HG03378 (cell line): ENCODE results near the gene ATL1.
A peak's percentile ranks its signal among the peaks of the same experiment; 100 is the strongest.
"Not testable (repeated sequence)": the region's sequence is repeated elsewhere in the genome, so short reads cannot be mapped to it uniquely, and the experiment has no call there.

Experiments
- ATAC-seq: cut with Tn5 transposase; IDR thresholded peaks from one replicate; pipeline ENCODE4 v1.9.1; 2021; ENCODE audit warnings: mild to moderate bottlenecking, moderate library complexity; ENCODE audit not compliant: unreplicated experiment

Gene ATL1

DNA sequence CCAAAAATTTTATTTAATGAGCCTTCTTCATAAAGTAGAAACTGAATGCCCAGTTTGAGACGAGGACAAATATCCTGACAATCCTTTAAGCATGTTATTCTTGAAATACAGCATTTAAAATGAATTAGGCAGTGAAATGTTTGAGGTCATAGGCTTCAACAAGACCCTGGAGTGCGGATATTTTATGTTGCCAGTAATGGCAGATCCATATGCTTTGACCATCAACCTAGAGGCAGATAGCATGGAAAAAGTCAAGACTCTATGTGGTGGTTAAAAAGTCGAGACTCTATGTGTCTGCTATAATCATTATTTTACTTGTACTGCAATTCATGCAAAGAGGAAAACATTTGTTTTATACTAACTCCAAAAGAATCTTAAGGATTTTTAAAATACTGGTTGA, 25.5 kb upstream of the ATL1 start:
- no peak for ATAC-seq

DNA sequence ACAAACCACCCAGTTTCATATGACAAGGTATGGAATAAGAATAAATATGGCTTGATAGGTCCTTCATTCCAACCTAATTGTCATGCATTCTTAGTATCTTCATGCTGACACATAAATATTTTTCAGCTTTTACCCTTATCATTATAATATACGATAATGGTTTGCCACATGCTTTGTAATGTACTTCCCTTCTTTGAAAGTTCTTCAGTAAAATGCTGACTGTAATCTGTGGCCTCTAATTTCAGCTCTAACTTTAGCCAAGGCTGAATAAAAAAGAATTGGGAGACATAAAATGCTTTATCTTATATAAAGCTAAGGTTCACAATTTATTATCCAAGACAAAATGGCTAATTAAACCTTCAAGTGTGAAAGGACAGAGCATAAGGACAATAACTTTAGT, 24.9 kb upstream of the ATL1 start:
- no peak for ATAC-seq

DNA sequence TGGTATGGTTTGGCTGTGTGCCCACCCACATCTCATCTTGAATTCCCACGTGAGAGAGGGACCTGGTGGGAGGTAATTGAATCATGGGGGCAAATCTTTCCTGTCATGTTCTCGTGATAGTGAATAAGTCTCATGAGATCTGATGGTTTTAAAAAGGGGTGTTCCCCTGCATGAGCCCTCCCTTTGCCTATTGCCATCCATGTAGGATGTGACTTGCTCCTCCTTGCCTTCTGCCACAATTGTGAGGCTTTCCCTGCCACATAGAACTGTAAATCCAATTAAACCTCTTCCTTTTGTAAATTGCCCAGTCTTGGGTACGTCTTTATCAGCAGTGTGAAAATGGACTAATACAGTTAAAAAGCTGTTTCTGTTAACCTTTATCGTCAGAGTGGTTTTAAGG, 21.9 kb upstream of the ATL1 start:
- not testable (repeated sequence) for ATAC-seq

DNA sequence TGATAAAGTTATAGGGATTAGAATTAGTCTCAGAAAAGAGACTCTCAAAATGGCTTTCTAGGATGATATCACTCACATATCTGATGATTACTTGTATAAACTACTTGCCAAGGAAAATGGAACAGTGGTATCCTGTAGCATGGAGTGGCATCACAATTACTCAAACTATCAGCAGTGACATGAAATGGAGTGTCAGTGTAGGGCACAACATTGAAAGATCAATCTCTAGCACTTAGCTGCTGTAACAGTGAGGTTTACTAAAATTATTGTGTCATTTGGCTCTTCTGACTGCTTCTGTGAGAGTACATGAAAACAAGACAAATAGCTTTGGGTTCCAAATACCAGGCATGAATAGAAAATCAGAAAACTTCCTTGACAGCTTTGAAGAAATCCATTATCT, 20.9 kb upstream of the ATL1 start:
- ATAC-seq, result no peak

DNA sequence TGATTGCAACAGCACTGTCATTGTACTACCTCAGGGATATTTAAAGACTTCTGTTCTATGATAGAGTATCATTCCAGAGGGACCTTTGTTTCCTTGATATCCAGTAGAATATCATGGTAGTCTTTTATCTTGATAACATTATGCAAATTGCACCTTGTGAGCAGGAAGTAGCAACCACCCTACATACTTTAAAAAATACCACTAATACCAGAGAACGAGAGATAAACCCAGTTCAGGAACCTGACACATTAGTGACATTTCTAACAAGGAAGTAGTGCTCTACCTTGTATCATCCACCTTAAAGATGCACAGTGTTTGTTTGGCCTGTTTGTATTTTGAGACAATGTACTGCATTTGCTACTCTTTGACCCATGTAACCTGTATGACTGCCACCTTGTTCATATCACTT, 18.8 kb upstream of the ATL1 start:
- no peak for ATAC-seq

DNA sequence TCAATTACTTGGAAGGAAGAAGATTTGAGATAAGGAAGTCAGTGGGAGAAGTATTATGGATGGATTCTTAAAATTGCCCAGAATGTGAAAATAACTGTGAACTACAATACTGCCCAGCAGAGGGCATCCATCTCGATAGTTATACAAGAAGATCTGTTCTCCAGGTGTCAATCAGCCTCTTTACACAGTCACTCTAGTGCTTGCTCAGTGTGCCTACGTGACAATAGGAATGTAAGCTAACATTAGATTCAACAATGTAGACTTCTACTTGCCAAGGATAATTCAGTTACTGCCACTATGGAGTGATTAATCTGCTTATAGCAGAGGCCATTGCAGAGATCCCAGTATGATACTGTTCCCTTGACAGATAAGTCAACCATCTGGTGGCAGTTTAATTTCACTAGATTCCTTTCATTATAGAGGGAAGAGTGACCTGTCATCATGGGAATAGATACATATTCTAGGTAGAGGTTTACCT, 17.0 kb upstream of the ATL1 start:
- ATAC-seq, result peak; percentile 79

DNA sequence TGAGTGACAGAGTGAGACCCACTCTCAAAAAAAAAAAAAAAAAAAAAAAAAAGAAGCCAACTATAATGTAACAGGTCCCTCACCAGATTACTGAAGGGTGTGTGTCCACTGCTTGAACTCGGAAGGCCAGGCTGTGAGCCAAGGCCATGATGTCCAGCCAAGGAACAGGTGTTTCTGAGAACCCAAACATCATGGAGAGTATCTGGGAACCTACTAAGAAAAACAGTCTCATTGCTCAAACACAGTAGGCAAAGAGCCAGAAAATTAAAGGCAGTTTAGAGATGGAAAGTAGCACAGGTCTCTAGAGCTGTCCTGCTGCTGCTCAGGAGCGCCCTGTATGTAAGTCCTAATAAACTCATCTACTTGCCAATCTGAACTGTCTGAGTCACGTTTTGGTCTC, 15.0 kb upstream of the ATL1 start:
- no peak for ATAC-seq

DNA sequence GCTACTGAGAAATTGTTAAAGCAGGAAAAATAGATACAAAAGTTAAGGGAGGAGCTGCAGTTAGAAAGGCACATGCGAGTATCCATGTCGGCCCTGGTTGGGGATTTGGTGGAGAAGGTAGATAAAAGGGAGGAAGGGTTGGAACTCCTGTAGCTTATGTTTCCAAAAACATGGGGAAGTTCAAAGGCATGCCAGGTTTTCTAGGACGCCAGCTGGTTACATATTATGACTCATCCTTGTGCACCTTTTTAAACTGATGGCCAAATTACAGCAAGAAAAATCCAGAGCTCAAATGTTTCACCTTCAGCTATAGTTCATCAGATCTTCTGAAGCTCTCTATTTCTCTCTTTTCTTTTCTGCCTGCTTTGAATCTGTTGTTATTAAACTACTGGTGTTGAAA, 14.3 kb upstream of the ATL1 start:
- ATAC-seq, result no peak

DNA sequence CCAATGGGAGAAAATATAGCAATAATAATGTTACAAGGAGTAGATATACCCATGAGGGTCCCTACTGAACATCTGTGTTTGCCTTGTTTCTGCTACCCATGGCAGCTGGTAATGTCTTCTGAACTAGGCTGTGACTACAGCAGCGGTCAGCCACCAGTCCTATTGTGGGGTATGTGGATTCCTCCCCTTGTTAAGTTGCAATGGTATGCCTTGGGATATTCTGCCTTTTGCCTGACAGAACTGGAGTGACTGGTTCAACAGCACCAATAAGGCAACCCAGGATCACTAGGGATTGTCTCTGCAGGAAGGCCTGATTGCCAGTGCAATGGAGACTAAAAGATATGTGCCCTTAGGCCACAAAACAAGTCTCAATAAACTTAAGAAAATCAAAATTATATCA, 9.7 kb upstream of the ATL1 start:
- no peak for ATAC-seq

DNA sequence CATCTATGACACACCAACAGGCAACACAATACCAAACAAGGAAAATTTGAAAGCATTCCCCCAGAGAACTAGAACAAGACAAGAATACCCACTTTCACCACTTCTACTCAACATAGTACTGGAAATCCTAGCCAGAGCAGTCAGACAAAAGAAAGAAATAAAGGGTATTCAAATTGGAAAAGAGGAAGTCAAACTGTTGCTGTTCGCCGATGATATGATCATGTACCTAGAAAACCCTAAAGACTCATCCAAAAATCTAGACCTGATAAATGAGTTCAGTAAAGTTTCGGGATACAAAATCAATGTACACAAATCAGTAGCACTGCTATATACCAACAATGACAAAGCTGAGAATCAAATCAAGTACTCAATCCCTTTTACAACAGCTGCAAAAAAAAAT, 8.1 kb upstream of the ATL1 start:
- no peak for ATAC-seq

DNA sequence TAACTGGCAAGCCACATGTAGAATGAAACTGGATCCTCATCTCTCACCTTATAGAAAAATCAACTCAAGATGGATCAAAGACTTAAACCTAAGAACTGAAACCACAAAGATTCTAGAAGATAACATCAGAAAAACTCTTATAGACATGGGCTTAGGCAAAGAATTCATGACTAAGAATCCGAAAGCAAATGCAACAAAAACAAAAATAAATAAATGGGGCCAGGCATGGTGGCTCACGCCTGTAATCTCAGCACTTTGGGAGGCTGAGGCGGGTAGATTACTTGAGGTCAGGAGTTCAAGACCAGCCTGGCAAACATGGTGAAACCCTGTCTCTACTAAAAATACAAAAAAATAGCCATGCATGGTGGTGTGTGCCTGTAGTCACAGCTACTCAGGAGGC, 7.1 kb upstream of the ATL1 start:
- not testable (repeated sequence) for ATAC-seq

DNA sequence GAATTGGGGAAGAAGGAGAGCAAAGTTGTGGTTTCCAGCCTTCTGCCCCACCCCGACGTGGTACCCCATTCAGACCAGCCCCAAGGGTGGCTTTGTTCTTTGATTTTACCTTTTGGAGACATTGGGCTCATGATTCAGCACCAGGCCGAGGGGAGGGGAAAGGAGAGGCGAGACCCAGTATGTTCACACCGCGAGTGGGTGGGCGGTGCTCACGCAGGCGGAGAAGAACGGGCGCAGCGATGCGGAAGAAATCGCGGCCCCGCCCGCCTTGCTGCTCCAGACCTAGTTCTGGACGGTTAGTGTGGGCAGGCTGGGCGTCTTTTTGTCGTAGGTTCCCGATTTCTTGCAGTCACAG, 963 bp downstream of the ATL1 start:
- no peak for ATAC-seq

DNA sequence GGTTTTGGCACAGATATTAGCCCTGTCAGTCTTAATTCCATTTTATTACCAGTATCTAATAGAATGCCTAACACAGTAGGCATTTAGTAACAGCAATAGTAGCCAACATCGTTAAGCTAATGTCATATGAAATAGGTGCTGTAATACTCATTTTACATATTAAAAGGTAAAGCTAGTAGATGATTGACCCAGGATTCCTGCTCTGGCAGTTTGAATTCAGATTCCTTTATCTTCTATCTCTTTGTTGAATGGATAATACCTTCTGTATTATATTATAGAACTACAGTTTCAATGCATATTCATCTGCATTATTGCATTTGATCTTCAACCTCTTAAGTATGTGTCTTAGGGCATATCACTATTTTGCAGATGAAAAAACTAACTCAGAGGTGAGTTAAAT, 2.9 kb downstream of the ATL1 start:
- no peak for ATAC-seq

DNA sequence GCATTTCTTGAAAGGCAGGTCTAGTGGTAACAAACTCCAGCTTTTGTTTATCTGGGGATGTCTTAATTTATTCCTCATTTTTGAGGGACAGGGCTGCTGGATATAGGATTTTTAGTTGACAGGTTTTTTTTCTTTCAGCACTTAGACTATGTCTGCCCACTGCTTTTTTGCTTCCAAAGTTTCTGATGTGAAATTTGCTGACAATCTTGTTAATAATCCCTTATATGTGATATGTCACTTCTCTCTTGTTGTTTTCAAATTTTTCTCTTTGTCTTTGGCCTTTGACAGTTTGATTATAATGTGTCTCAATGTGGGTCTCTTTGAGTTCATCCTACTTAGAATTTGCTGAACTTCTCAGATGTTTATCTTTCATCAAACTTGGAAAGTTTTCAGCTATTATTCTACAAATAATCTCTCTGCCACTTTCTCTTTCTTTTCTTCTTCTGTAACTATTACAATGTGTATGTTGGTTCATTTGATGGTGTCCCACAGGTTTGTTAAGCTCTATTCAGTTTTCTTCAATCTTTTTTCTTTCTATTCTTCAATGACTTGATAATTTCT, 9.8 kb downstream of the ATL1 start:
- no peak for ATAC-seq

DNA sequence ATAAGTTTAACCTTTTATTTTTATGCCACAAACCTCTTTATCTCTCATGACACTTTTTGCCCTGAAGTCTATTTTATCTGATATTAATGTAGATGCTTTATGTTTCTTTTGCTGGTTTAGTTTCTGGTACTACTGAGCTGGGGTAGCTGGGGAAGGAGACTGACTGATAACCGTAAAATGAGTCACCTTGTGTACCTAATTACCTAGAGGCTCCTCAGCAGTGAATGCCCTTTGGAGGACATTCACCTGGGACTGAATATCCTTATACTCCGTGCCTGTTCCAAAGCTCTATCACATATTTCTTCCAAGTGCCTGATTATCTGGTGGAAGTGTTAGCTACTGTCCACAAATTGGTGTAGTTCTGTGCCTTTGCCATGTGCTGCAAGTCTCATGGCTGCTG, 13.9 kb downstream of the ATL1 start:
- ATAC-seq, result no peak

DNA sequence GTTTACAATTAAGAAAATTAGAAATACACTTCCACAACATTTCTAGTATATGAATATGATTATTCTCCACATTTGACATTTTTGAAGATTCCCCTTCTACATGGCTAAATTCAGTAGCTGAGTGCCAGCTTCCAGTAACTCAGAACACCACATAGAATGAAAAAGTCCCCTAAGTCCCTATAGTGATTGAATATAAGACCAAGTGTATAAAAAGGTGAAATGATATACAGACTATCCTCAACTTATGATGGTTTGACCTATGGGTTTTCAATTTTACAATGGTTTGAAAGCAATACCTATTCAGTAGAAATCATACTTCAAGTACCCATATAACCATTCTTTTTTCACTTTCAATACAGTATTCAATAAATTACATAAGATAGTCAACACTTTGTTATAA, 15.8 kb downstream of the ATL1 start:
- ATAC-seq, result no peak

DNA sequence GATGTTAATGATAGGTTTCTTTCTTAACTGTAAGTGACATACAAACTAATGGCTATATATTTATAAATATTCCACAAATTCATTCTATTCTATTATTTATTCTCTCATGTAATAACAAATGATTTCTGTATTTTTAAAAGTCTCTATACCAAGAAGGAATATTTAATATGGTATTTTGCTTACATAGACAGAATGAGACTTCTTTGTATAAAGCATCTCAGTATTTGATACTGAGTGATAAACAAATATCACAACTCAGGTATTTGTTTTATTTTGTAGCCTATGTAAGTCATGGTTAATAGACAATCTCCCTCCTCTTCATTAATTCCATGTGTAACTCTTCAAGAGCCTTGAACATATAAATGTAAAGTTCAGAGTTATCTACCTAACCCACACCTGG, 18.0 kb downstream of the ATL1 start:
- no peak for ATAC-seq

DNA sequence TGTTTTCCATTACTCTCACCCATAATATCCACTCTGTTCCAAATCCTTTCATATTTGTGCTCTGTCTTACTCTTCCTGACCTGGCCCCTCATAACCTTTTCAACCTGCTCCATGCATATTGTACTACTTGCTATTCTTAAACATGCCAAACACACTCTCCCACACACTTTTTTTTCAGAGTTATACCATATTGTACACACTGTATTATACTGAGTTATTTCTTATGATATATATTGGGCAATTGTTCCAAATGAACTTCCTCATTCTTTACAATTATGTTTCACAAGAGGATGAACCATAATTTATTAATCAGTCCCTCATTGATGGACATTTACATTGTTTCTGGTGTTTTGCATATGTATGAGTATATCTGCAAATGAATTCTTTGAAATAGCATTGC, 18.5 kb downstream of the ATL1 start:
- ATAC-seq, result no peak

DNA sequence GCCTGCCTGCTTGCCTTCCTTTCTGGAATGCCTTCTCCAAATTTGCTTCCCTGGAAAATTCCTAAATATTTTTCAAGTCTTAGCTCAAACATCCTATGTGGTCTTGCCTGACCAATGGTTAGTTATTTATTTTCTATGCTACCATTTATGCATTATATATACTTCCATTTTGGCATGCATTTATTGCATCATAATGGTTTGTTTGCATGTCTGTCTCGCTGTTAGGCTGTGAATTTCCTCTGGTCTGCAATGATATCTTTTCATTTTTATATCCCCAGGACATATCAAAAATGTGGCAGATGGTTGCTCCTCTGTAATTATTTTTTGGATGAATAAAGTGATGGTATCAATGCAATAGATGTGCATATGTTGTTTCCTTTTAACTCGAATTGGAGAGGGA, 30.5 kb downstream of the ATL1 start:
- no peak for ATAC-seq

DNA sequence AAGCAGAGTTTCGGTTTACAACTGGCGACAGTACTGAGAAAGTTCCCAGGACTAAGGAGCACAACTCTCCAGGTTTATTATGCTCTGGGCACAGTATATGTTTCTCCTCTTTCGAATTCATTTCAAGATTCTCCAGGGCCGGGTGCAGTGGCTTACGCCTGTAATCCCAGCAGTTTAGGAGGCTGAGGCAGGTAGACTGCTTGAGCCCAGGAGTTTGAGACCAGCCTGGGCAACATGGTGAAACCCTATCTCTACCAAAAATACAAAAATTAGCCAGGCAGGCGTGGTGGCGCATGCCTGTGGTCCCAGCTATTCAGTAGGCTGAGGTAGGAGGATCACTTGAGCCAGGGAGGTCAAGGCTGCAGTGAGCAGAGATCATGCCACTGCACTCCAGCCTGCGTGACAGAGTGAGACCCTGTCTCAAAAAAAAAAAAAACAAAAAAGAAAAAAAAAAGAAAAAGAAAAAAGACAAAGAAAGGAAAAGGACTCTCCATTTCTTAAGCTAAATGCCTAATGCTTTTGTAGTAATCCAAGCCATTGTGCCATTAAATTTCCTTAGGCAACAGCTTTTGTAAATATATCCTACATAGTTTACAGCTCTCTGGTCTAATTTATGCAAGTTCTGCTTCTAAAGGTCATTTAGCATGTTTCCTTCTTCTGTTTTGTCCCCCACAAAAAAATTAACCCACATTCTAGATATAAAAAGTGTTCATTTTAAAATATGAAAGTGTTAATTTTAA, 34.8 kb downstream of the ATL1 start:
- no peak for ATAC-seq

DNA sequence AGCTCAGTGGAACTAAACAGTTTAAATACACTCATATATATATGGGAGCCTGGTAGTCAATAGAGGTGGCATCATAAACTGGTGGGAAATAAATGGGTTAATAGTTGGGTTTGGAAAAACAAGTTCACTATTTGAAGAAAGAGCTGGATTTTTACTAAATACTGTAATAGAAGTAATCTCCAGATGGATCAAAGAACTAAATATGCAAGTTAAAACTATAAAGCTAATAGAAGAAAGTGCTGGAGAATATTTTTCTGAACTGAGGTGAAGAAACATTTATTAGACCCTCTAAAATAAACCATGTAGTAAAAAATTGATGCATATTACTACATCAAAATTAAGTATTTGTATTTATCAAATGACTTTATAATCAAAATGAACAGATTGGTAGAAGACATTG, 38.8 kb downstream of the ATL1 start:
- ATAC-seq, result no peak

DNA sequence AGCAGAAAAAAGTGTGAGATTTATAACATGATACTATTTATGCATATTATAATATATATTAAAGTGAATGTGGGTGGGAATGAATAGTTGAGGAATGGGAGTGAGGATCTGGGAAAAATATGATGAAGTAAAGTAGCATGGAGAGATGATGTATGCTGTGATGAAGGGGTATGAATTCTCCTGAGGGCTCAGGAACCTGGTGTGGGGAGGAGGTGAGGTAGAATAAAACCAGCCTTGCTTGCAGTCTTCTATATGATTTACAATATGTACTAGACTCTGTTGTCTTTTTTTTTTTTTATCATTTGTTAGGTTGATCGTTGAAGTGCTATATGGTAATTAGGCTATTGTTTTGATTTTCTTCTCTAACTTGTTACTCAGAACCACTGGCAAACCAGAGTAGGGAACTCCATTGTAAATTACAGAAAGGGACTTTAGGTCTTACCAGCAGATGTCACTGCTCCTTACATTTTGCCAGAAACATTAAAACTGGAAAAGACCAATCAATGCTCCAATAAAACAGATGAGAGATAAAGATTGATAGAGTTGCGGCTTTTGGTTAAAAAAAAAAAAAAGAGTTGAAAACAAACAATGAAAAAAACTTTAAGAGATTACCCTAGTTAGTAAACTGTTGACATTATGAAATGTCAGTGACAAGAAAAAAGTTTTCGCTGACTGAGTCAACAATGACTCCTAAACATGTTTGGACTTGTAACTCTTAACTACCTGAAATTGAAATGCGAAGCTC, 39.9 kb downstream of the ATL1 start:
- no peak for ATAC-seq
